Measurements from ENCODE around the gene SLC25A33.

- TF ChIP-seq CTCF (IDR thresholded peaks at IDR 0.05; ENCODE audit: insufficient read depth, low read length, poor library complexity, severe bottlenecking) = no peak
- TF ChIP-seq EZH2phosphoT487 (conservative IDR thresholded peaks at IDR 0.05; ENCODE audit: low read length) = no peak
These were observed 86.9 kb downstream of the SLC25A33 start for GRCh38 chr1:9626201-9626608.

Measured in SU-DHL-6 (cell line).